OCI-LY1 (cell line): ENCODE measurements around the gene ATXN1.

Source experiments
- EZH2 ChIP-seq: fragments of 200-600 bp; sonication (generic), shearing (Covaris generic); IDR thresholded peaks from 2 replicates; pipeline ENCODE4 v1.8.0; 2017; ENCODE audit warnings: borderline replicate concordance, mixed run types, mild to moderate bottlenecking, antibody characterized with exemption, low read length, moderate library complexity, mixed read lengths
- TF ChIP-seq, protein P1 (sequence below): fragments of 200-600 bp; sonication (generic), shearing (Covaris generic); IDR thresholded peaks from 2 replicates; pipeline ENCODE4 v1.5.1; 2017; ENCODE audit warnings: mild to moderate bottlenecking, antibody characterized with exemption, low read length, moderate library complexity, mixed read lengths

DNA sequence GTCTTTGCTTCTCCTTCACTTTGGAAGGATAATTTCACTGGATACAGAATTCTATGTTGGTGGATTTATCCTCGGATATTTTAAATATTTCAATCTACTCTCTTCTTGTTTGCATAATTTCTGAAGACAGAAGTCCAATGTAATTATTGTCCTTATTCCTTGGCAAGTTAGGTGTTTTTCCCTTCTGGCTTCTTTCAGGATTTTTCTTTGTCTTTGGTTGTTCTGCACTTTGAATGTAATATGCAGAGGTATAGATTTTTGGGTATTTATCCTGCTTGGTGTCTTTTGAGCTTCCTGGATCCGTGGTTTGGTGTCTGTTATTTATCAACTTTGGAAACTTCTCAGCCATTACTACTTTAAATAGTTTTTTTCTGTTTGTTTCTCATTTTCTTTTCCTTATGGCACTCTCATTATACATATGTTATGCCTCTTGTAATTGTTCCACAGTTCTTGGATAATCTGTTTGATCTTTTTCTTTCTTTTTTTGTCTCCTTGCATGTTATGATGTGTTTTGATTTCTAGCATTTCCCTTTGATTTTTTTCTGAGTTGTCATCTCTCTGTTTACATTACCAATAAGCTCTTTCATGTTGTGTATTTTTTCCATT, 48.6 kb upstream of the ATXN1 start:
- TF ChIP-seq, protein P1, sequence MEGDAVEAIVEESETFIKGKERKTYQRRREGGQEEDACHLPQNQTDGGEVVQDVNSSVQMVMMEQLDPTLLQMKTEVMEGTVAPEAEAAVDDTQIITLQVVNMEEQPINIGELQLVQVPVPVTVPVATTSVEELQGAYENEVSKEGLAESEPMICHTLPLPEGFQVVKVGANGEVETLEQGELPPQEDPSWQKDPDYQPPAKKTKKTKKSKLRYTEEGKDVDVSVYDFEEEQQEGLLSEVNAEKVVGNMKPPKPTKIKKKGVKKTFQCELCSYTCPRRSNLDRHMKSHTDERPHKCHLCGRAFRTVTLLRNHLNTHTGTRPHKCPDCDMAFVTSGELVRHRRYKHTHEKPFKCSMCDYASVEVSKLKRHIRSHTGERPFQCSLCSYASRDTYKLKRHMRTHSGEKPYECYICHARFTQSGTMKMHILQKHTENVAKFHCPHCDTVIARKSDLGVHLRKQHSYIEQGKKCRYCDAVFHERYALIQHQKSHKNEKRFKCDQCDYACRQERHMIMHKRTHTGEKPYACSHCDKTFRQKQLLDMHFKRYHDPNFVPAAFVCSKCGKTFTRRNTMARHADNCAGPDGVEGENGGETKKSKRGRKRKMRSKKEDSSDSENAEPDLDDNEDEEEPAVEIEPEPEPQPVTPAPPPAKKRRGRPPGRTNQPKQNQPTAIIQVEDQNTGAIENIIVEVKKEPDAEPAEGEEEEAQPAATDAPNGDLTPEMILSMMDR: no peak
- no peak for TF ChIP-seq EZH2
